Activated T-helper 2 cell treated with anti-CD3 and anti-CD28 coated beads, Interferon-gamma antibody, Interleukin-2, Interleukin-4, amounts not matched to agents 10 μg/mL and 5 μg/mL and 100 μg/mL, durations not matched to agents 14 hours and 24 hours and 36 hours (primary cell): ENCODE measurements around the gene MARCHF4. TPM values are rescaled to one million over a fixed set of nuclear protein-coding genes. Genes with fewer than 3 reads are reported as not detected.

Source experiments
- DNase-seq: peaks from one replicate; pipeline ENCODE4 v3.0.0; 2021; ENCODE audit warnings: low spot score
- H3K27ac Mint-ChIP-seq: one replicate; pipeline ENCODE4 v1.8.0; 2021; ENCODE audit warnings: mixed read lengths
- H3K27me3 Mint-ChIP-seq: one replicate; pipeline ENCODE4 v1.8.0; 2021; ENCODE audit warnings: low read depth, mixed read lengths
- H3K36me3 Mint-ChIP-seq: one replicate; pipeline ENCODE4 v1.8.0; 2021; ENCODE audit warnings: low read depth, mixed read lengths
- H3K4me1 Mint-ChIP-seq: one replicate; pipeline ENCODE4 v1.8.0; 2021; ENCODE audit warnings: low read depth, mixed read lengths
- H3K4me3 Mint-ChIP-seq: one replicate; pipeline ENCODE4 v1.8.0; 2021; ENCODE audit warnings: low read depth, mild to moderate bottlenecking, moderate library complexity, mixed read lengths
- H3K9me3 Mint-ChIP-seq: one replicate; pipeline ENCODE4 v1.8.0; 2021; ENCODE audit warnings: mixed read lengths
- intact Hi-C: fragments of 100-400 bp; cut with micrococcal nuclease; formaldehyde crosslinking; loops from one replicate; pipeline ENCODE4 v1.15.1; 2023
- total RNA-seq: library from RNA; stranded (reverse); gene quantifications from 2 replicates; pipeline ENCODE4 v1.2.3, GENCODE V29; 2022

Gene MARCHF4
- total RNA-seq, 1 donor from 2014 or later = not detected

- Mint-ChIP-seq H3K27me3 (peaks cover 15% of the 10 kb centered on the region), H3K4me3 (no peak overlapping the region), H3K9me3 (no peaks in the 10 kb centered on the region), H3K36me3 (no peaks in the 10 kb centered on the region), H3K4me1 (peaks cover 50% of the 10 kb centered on the region), H3K27ac (no peak overlapping the region)
- DNase-seq = no peak
- intact Hi-C loops = loop anchor here (5.0 kb wide), 3 partner anchors 132 to 868 kb away; no protein-coding TSS in a partner anchor
Measured at GRCh38 chr2:216354306-216354705, 18.0 kb downstream of the MARCHF4 start.

GRCh38 chr2:216352653-216353270 lies 19.5 kb downstream of the MARCHF4 start:
- peaks cover 57% of the 10 kb centered on the region for H3K4me1 Mint-ChIP-seq
- H3K27ac Mint-ChIP-seq = peak overlapping the region; percentile 67
- peaks cover 2% of the 10 kb centered on the region for H3K27me3 Mint-ChIP-seq
- H3K36me3 Mint-ChIP-seq = no peaks in the 10 kb centered on the region
- DNase-seq = no peak
- H3K4me3 Mint-ChIP-seq = peak overlapping the region; percentile 37
- no peaks in the 10 kb centered on the region for H3K9me3 Mint-ChIP-seq
- intact Hi-C loops = loop anchor here (5.0 kb wide), 3 partner anchors 130 to 870 kb away; no protein-coding TSS in a partner anchor

- intact Hi-C loops = loop anchor here (5.0 kb wide), 3 partner anchors 129 to 871 kb away; no protein-coding TSS in a partner anchor
- Mint-ChIP-seq H3K36me3 (no peaks in the 10 kb centered on the region), H3K27me3 (no peaks in the 10 kb centered on the region), H3K27ac (no peak overlapping the region), H3K4me3 (no peak overlapping the region), H3K4me1 (peaks cover 66% of the 10 kb centered on the region), H3K9me3 (no peaks in the 10 kb centered on the region)
- no peak for DNase-seq
Measured at GRCh38 chr2:216351172-216351925, 20.9 kb downstream of the MARCHF4 start.

GRCh38 chr2:216350214-216350791 lies 22.0 kb downstream of the MARCHF4 start:
- no peak overlapping the region for H3K4me3 Mint-ChIP-seq
- peak overlapping the region; percentile 67 for H3K27ac Mint-ChIP-seq
- no peaks in the 10 kb centered on the region for H3K36me3 Mint-ChIP-seq

GRCh38 chr2:216349366-216349765 lies 22.9 kb downstream of the MARCHF4 start:
- Mint-ChIP-seq H3K27me3 (peaks cover 3% of the 10 kb centered on the region), H3K9me3 (no peaks in the 10 kb centered on the region), H3K4me3 (no peak overlapping the region), H3K36me3 (no peaks in the 10 kb centered on the region), H3K27ac (no peak overlapping the region), H3K4me1 (peaks cover 65% of the 10 kb centered on the region)
- DNase-seq = no peak
- intact Hi-C loops = no loop called here

More at GRCh38 chr2:216350214-216350791, 22.0 kb downstream of the MARCHF4 start:
- DNase-seq = peak; percentile 24
- Mint-ChIP-seq H3K9me3 (no peaks in the 10 kb centered on the region), H3K4me1 (peaks cover 68% of the 10 kb centered on the region), H3K27me3 (no peaks in the 10 kb centered on the region)
- intact Hi-C loops = loop anchor here (5.0 kb wide), 3 partner anchors 128 to 872 kb away; no protein-coding TSS in a partner anchor

- peaks cover 60% of the 10 kb centered on the region for H3K4me1 Mint-ChIP-seq
- no peak overlapping the region for H3K4me3 Mint-ChIP-seq
- intact Hi-C loops = no loop called here
- H3K27me3 Mint-ChIP-seq = peaks cover 7% of the 10 kb centered on the region
- no peaks in the 10 kb centered on the region for H3K9me3 Mint-ChIP-seq
- H3K27ac Mint-ChIP-seq = peak overlapping the region; percentile 4
- DNase-seq = no peak
- no peaks in the 10 kb centered on the region for H3K36me3 Mint-ChIP-seq
Measured at GRCh38 chr2:216348756-216349308, 23.5 kb downstream of the MARCHF4 start.

GRCh38 chr2:216346781-216347180 lies 25.5 kb downstream of the MARCHF4 start:
- H3K27me3 Mint-ChIP-seq = peaks cover 9% of the 10 kb centered on the region
- no peak overlapping the region for H3K27ac Mint-ChIP-seq
- DNase-seq = no peak
- intact Hi-C loops = no loop called here
- no peaks in the 10 kb centered on the region for H3K36me3 Mint-ChIP-seq
- H3K4me1 Mint-ChIP-seq = peaks cover 39% of the 10 kb centered on the region
- no peaks in the 10 kb centered on the region for H3K9me3 Mint-ChIP-seq
- no peak overlapping the region for H3K4me3 Mint-ChIP-seq

GRCh38 chr2:216345846-216346245 lies 26.4 kb downstream of the MARCHF4 start:
- Mint-ChIP-seq H3K4me1 (peaks cover 36% of the 10 kb centered on the region), H3K27ac (no peak overlapping the region), H3K4me3 (no peak overlapping the region), H3K36me3 (no peaks in the 10 kb centered on the region), H3K27me3 (peaks cover 9% of the 10 kb centered on the region), H3K9me3 (no peaks in the 10 kb centered on the region)
- DNase-seq = no peak
- intact Hi-C loops = no loop called here

GRCh38 chr2:216344950-216345300 lies 27.4 kb downstream of the MARCHF4 start:
- Mint-ChIP-seq H3K4me3 (no peak overlapping the region), H3K4me1 (peaks cover 27% of the 10 kb centered on the region)

GRCh38 chr2:216344206-216344949 lies 27.9 kb downstream of the MARCHF4 start:
- peaks cover 11% of the 10 kb centered on the region for H3K27me3 Mint-ChIP-seq
- no peak for DNase-seq
- H3K27ac Mint-ChIP-seq = no peak overlapping the region
- no peaks in the 10 kb centered on the region for H3K36me3 Mint-ChIP-seq
- peaks cover 23% of the 10 kb centered on the region for H3K4me1 Mint-ChIP-seq
- intact Hi-C loops = no loop called here
- H3K9me3 Mint-ChIP-seq = no peaks in the 10 kb centered on the region
- no peak overlapping the region for H3K4me3 Mint-ChIP-seq

More at GRCh38 chr2:216344950-216345300, 27.4 kb downstream of the MARCHF4 start:
- intact Hi-C loops = no loop called here
- DNase-seq = no peak
- no peaks in the 10 kb centered on the region for H3K9me3 Mint-ChIP-seq
- H3K27me3 Mint-ChIP-seq = peaks cover 9% of the 10 kb centered on the region
- H3K36me3 Mint-ChIP-seq = no peaks in the 10 kb centered on the region
- no peak overlapping the region for H3K27ac Mint-ChIP-seq

GRCh38 chr2:216343221-216343980 lies 28.9 kb downstream of the MARCHF4 start:
- H3K27me3 Mint-ChIP-seq = peaks cover 17% of the 10 kb centered on the region
- no peak overlapping the region for H3K27ac Mint-ChIP-seq
- intact Hi-C loops = no loop called here
- DNase-seq = no peak
- H3K9me3 Mint-ChIP-seq = no peaks in the 10 kb centered on the region
- H3K4me1 Mint-ChIP-seq = peaks cover 14% of the 10 kb centered on the region
- H3K4me3 Mint-ChIP-seq = no peak overlapping the region
- H3K36me3 Mint-ChIP-seq = no peaks in the 10 kb centered on the region

- Mint-ChIP-seq H3K36me3 (no peaks in the 10 kb centered on the region), H3K4me1 (peaks cover 4% of the 10 kb centered on the region), H3K4me3 (no peak overlapping the region), H3K27me3 (peaks cover 25% of the 10 kb centered on the region), H3K27ac (no peak overlapping the region), H3K9me3 (no peaks in the 10 kb centered on the region)
- no peak for DNase-seq
- intact Hi-C loops = no loop called here
Measured at GRCh38 chr2:216341121-216341520, 31.2 kb downstream of the MARCHF4 start.
